ENCODE results near the gene CARD11.

DNA sequence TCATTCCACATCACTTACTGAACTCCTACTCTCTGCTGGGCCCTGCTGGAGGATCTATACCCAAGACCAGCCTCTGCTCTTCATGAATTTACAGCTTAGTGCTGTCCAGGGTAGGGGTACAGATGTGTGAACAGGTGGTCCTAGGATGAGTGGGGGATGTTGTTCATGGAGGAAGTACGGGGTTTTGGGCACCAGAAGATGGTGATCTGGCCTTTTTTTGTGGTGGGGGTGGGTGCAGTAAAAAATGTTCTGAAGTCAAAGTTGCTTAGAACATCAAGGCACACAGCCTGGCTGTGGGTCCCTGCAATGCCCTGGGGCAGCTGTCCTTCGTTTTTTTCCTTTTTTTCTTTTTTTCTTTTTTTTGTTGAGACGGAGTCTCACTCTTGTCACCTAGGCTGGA is 165.4 kb downstream of the CARD11 start:
- no peak for TF ChIP-seq POLR2AphosphoS5 (IDR thresholded peaks at IDR 0.05)
- TF ChIP-seq, protein P1, sequence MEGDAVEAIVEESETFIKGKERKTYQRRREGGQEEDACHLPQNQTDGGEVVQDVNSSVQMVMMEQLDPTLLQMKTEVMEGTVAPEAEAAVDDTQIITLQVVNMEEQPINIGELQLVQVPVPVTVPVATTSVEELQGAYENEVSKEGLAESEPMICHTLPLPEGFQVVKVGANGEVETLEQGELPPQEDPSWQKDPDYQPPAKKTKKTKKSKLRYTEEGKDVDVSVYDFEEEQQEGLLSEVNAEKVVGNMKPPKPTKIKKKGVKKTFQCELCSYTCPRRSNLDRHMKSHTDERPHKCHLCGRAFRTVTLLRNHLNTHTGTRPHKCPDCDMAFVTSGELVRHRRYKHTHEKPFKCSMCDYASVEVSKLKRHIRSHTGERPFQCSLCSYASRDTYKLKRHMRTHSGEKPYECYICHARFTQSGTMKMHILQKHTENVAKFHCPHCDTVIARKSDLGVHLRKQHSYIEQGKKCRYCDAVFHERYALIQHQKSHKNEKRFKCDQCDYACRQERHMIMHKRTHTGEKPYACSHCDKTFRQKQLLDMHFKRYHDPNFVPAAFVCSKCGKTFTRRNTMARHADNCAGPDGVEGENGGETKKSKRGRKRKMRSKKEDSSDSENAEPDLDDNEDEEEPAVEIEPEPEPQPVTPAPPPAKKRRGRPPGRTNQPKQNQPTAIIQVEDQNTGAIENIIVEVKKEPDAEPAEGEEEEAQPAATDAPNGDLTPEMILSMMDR (IDR thresholded peaks at IDR 0.05), result no peak

All from esophagus muscularis mucosa (tissue), 3 donors.